ENCODE data around the gene MLLT3.

MLLT3 gene

GRCh38 chr9:20294046-20294750 lies 328.1 kb downstream of the MLLT3 start:
- H3K9me3 ChIP-seq (ENCODE audit: severe bottlenecking), result no peaks in the 10 kb centered on the region
- DNase-seq, result no peak
- H3K27ac ChIP-seq, result no peak overlapping the region
- no peaks in the 10 kb centered on the region for H3K27me3 ChIP-seq (ENCODE audit: insufficient read depth, low read depth, severe bottlenecking)
- no peak overlapping the region for H3K4me3 ChIP-seq (ENCODE audit: low read depth, low read length)
- H3K36me3 ChIP-seq, result no peaks in the 10 kb centered on the region
- no peak for TF ChIP-seq CTCF (IDR thresholded peaks at IDR 0.05; ENCODE audit: low read depth, low read length)

GRCh38 chr9:20292002-20292401 lies 330.3 kb downstream of the MLLT3 start:
- peaks cover 2% of the 10 kb centered on the region for H3K9me3 ChIP-seq (ENCODE audit: severe bottlenecking)
- H3K27me3 ChIP-seq (ENCODE audit: insufficient read depth, low read depth, severe bottlenecking), result no peaks in the 10 kb centered on the region
- H3K27ac ChIP-seq, result no peak overlapping the region
- no peaks in the 10 kb centered on the region for H3K36me3 ChIP-seq
- 0 out of 2 replicates have a peak, but pooled peaks have one; percentile 5 for TF ChIP-seq CTCF (IDR thresholded peaks at IDR 0.05; ENCODE audit: low read depth, low read length)
- DNase-seq, result no peak
- H3K4me3 ChIP-seq (ENCODE audit: low read depth, low read length), result no peak overlapping the region

Data from WERI-Rb-1 (cell line).